Fibroblast of lung (primary cell): ENCODE measurements around the gene CLUH.

Source experiments
- CTCF ChIP-seq, 2 donors: IDR thresholded peaks in 1 of 2; conservative IDR thresholded peaks in 1 of 2; 1 replicate in 1 of 2; 2 replicates in 1 of 2; pipeline ENCODE4 v1.5.1; 2011 to 2012; ENCODE audit warnings: low read length in 2 of 2, control low read depth in 1 of 2, inconsistent platforms in 1 of 2, low read depth in 1 of 2, mild to moderate bottlenecking in 1 of 2
- EZH2 ChIP-seq: IDR thresholded peaks from 2 replicates; pipeline ENCODE4 v1.5.1; 2012; ENCODE audit warnings: low read length, control low read depth, mild to moderate bottlenecking; ENCODE audit errors: missing control alignments

- TF ChIP-seq CTCF (conservative IDR thresholded peaks at IDR 0.05 in 1 of 2, IDR thresholded peaks at IDR 0.05 in 1 of 2; ENCODE audit: low read depth in 1 of 2, low read length in 2 of 2) = no peak
- no peak for TF ChIP-seq EZH2
Observed at GRCh38 chr17:2722611-2723010, 11.0 kb upstream of the CLUH start.
